ENCODE results near the gene CUZD1. TPM values are rescaled to one million over a fixed set of nuclear protein-coding genes. Genes with fewer than 3 reads are reported as not detected.

The CUZD1 gene
- 2.8 and 4.1 TPM in 2 replicates for total RNA-seq (2014; rRNA removed; shearing (Covaris generic))
- polyA plus RNA-seq (2016; fragmentation: Nextera tagmentation; extraction: Ambion mirVana): 2.5 and 3.1 TPM in 2 replicates
- long read RNA-seq, partial matches to known transcripts: 0 of 6 reads
- long read RNA-seq, other reads (novel, unspliced or antisense): 4 of 6 reads

- Histone ChIP-seq H3K4me2 (no peak within 1 kb of the TSS), H3K36me3 (ENCODE audit: insufficient read depth) (peaks cover 5% of the 10 kb centered on the region)
- DNase-seq (ENCODE audit: low spot score): peak; percentile 77
Observed at GRCh38 chr10:122845783-122846332, at the start of gene CUZD1. Gene CUZD1 (minus strand): TSS chr10:122845857. CDS start chr10:122845843, 14 bp downstream.

More at GRCh38 chr10:122845783-122846332, at the start of gene CUZD1:
- Mint-ChIP-seq H3K4me3 (peak within 1 kb of the TSS; percentile 45), H3K27ac (peak within 1 kb of the TSS; percentile 95), H3K27me3 (ENCODE audit: insufficient read depth, low read depth, poor library complexity) (peaks cover 6% of the 10 kb centered on the region), H3K36me3 (ENCODE audit: low read depth) (peaks cover 52% of the 10 kb centered on the region), H3K4me1 (peaks cover 35% of the 10 kb centered on the region), H3K9me3 (peaks cover 24% of the 10 kb centered on the region)
- ATAC-seq: peak; percentile 87
- Histone ChIP-seq H3F3A (replicated peaks; ENCODE audit: low read depth) (no peaks in the 10 kb centered on the region), H3K4me1 (ENCODE audit: insufficient read depth) (peaks cover 5% of the 10 kb centered on the region; the same call in 1 of the 2 replicates), H3K79me2 (replicated peaks; ENCODE audit: insufficient read depth) (0 out of 2 replicates have a peak, but pooled peaks cover 3% of the 10 kb centered on the region), H3K27me3 (ENCODE audit: insufficient read depth) (no peaks in the 10 kb centered on the region), H3K4me3 (no peak within 1 kb of the TSS), H3K27ac (ENCODE audit: low read depth) (peak within 1 kb of the TSS; percentile 73), H4K20me1 (replicated peaks; ENCODE audit: insufficient read depth) (no peaks in the 10 kb centered on the region), H2AFZ (no peak within 1 kb of the TSS), H3K9me2 (ENCODE audit: insufficient read depth) (no peaks in the 10 kb centered on the region)
- no peak for TF ChIP-seq JUNB (IDR thresholded peaks at IDR 0.05; ENCODE audit: unreplicated experiment)
- 0 out of 2 replicates have a peak, but pooled peaks have one; percentile 12 for TF ChIP-seq ZNF114 (CRISPR knock-in tag; IDR thresholded peaks at IDR 0.05)
- TF ChIP-seq ETS1 (IDR thresholded peaks at IDR 0.05): no peak
- TF ChIP-seq CTCF (conservative IDR thresholded peaks at IDR 0.05; ENCODE audit: low read depth in 2 of 2): 0 out of 4 replicates have a peak, but pooled peaks of 1 of the 2 experiments have one; percentile 13
- TF ChIP-seq ZNF462 (CRISPR knock-in tag; IDR thresholded peaks at IDR 0.05): peak; percentile 85
